HG02840 (cell line): Measurements from ENCODE around the gene LRRC4.

Experiments
- ATAC-seq: cut with Tn5 transposase; IDR thresholded peaks from one replicate; pipeline ENCODE4 v1.9.1; 2021; ENCODE audit warnings: mild to moderate bottlenecking, moderate library complexity, moderate number of reproducible peaks; ENCODE audit not compliant: unreplicated experiment, low FRiP score

LRRC4 gene

DNA sequence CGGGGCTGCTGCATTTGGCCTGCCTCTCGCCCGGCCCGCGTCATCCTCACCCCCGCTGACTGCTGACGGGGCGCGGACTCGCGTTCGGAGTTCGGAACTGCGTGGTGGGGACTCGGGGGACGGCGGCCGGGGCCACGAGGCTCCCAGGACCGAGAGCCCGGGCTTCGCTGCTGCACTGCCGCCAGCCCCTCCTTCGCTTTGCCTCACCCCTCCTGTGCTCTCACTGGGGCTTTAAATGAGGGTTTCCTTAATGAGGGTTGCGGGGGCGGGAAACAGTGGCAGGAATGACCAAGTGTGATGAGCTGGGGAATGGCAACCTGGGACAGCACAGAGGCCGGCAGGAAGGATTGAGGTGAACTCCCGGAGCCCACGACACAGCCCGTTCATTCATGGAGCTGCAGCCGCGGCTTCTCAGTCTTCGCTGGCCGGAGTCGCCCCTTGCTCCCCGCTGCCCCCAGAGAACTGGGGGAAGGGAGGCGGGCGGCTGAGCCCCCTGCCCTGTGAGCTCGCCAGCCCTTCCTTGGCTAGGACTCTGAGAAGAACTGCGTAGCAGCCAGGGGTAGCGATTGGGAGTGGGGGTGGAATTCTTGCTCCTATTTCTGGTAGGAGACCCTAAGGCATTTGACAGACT, 1.5 kb upstream of the LRRC4 start:
- ATAC-seq = no peak

DNA sequence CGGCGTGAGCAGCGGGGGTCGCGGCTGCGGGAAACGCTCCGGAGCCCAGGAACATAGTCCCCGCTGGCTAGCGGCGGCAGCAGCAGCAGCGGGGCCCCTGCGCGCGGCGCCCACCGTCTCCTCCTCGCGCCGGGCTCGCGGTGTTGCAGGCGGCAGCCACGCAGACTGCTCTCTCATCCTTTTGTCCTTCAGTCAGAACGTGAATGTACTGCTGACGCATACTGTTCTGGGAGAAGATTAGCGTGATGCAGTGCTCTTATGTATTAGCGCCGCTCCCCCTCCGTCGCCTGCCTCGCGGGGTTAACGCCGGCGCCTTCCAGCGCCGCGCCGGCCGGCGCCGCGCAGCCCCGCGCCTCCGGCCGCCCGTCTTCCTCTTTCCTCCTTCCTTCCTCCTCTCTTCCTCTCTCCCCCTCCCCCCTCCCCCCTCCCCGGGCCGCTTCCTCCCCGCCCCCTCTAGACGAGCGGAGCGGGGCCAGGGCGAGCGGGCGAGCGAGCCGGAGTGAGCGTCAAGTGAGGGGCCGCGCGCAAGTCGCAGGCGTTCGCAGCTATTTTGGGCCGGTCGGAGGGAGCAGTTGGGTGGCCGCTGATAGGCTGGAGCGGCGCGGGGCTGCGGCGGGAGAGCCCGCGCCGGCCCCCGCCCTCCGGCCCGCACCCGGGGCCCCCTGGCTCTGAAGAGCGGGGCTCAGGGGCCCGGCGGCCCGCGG, 816 bp upstream of the LRRC4 start:
- peak; percentile 50 for ATAC-seq

DNA sequence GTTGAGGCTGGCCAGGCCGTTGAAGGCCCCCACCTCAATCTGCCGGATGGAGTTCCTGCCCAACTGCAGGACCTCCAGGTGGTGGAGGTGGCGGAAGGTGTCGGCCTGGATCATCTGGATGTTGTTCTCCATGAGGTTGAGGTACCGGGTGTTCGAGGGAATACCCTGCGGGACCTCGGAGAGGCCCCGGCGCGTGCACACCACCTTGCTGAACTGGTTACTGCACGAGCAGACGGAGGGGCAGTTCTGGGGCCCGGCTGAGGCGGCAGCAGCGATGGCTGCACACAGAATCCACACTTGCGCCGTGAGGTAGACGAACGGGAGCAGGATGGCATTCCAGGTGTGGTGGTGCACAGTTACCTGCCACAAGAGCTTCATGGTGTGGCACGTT, 979 bp downstream of the LRRC4 start:
- no peak for ATAC-seq

DNA sequence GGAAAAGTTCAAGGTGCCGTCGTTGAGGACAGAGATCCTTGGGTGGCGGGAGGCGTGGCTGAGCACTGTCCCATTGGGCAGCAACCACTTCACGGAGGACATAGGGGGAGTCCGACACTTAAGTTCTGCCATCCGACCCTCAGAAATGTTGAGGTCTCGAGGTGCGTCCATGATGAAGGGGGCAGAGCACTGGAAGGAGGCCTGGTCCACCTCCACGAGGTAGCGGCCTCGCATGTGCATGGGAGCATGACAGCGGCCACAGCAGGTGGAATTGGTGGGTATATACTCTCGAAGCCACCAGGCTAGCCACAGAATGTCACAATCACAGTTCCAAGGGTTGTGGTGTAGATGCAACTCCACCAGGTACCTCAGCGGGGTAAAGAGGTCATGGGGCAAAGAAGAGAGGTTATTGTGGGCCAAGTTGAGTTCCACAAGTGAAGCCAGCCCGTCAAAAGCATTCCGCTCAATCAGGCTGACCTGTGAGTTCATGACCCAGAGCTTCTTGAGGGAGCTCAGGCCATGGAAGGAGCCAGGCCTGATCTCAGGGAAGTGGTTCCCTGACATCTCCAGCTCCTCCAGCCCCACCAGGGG, 1.7 kb downstream of the LRRC4 start:
- ATAC-seq = no peak

DNA sequence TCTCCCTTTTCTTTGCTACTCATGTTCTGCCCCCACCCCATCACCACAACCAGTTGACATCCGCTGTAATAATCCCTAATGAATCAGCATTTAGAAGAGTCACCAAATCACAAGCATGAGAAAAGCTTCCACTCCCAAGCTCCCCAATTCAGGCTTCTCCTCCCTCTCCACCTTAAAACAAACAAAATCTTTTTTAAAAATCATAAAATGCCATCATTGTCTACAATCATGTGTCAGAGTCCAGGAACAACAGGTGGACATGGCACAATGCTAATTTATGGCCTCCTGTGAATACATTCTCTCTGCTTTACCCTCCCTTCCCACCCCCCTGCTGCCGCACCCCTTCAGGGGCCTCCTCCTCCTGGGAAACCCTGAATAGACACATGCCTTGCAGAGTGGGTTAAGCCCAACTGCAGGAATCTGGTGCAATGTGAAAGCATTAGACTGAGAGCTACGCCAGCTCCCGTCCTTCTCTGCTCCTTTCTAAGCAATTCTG, 3.7 kb downstream of the LRRC4 start:
- no peak for ATAC-seq

DNA sequence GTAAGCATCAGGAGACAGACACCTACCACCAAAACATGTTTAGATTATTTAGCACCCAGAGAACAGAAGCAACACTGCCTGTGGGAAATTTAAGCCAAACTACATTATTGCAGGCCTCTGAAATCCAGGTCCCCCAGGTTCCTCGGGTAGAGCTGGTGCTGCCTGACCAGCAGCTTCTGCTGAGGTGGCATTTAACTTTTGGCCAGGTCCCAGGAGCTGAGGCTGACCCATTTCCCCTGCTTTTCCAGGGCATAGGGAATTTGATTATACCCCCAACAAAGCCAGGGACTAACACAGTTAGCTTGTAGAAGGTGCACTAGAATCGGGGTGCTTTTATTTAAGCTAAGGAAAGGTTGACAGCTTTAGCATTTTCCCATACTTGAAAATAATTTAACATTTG, 4.7 kb downstream of the LRRC4 start:
- ATAC-seq = no peak

DNA sequence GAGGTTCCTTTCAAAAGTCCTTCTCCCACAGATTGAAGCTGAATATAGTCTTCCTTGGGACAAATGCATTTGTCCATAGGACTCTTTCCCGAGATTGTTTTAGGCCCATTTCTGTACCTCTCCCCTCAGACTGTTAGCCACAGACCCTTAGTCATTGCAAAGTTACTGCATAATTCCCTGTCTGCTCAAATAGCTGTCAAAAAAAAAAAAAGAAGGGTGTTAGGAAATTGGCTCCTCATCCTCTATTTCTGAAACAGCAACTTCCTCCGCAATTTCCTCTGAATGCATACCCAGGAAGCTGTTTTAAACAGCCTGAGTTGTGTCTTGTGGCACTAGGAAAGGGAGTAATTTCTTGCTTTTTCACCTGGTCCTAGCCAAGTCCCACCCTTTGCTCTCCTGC, 5.4 kb downstream of the LRRC4 start:
- no peak for ATAC-seq

DNA sequence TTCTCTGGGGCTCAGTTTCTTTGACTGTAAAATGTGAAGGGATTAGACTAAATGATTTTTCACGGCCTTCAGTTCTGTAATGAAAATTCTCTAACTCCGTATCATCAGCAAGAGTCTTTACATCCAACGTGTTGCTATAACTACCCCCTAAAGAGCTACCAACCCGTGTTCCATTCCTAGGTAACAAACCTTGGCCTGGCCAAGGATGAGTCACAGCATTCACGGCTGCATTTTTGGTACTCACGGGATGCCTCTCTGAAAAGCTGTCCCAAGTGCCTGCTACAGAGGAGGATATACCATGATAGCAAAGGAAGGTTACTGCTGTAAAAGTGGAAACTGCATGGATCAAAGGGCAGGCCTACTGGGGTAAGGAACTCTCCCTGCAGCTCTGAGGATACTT, 5.9 kb downstream of the LRRC4 start:
- no peak for ATAC-seq

DNA sequence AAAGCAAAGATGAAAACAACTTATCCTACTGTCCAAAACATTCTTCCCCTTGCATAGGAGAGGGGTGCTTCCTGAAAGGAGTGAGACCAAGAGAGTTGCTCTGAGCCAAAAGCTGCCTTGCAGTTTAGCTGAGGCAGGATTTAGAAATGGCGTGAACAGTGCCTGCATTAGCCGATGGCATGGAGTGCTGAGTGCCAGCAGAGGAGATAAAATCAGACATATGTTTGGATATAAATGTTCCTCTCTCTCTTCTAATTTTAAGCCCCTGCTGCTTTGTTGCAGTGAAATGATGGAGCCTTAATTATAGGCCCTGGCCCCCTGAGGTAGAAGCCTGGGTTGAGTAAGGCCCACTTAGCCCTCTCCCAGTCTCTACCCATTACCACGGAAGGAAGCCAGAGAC, 7.1 kb downstream of the LRRC4 start:
- ATAC-seq = no peak

DNA sequence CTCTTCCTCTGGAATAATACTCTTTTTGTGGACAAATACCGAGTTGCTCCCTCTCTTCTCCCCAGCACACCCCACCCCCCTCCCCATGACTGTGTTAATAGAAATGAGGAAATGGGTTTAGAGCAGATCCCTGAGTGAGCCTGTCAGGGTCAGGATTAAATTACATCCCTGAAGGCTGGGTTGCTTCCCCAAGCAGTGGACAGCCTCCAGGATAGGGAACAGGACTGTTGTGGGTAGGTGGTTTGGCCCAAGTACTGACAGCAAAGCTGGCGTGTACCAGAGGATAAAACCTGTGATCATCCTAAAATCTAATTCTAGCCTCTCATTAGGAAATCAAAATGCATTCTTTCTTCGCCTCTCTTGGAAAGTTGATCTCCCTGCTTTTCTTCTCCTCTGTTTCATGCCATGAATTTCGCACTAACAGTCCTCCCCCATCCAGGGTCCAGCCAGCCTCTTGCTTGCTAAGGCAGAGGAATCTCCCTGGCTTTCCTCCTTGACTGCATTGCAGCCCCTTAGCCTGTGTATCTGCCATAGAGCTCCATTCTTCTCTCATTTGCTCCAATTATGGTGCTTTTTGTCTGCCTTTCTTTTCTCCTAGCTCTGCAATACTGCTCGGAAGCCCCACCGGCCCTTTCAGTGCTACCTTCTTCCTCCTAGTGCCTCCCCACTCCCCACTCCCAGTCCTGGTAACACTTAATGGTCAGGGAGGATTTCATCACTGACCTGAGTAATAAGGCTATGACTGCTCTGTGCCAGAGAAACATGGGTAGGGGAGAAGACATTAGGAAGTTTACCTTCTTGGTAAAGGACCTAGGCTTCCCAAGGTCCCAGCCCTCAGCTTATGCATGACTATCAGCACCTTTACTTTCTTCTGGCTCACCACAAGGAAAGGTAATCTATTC, 8.4 kb downstream of the LRRC4 start:
- ATAC-seq = no peak

DNA sequence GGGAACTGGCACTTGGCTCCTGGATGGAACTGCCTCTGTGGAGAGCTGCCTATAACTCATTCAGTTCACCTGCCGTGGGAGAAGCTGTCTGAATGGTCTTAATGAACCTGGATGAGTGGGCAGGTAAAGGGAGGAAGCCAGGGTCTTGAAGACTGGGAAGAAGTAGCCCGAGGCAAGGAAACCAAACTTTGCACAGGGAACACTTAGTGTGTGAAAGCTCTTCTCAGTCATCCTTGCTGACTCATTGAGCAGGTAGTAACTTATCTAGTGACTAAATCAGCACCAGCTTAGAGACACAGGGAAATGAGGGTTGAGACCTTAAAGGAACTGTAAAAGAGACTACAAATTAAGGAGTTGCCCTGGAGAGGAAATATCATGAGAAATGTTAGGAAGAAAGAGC, 9.9 kb downstream of the LRRC4 start:
- ATAC-seq = no peak

DNA sequence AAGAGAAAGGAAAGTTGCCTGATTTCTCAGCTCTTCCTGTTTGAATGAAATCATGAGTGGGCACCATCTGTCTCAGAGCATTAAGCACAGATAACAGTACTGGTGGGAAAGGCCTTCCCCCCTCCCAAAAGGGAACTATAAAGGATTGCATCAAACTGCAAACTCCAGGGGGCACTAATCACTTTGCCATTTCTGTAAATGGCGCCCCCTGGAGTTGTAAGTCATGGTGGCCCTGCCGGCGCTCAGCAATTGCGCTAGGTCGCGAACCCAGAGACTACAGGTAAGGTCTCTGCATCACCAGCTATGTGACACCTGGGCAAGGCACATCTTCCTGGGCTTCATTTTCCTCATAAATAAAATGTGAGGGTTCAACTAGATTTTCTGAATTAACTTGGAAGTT, 11.1 kb downstream of the LRRC4 start:
- ATAC-seq = no peak

DNA sequence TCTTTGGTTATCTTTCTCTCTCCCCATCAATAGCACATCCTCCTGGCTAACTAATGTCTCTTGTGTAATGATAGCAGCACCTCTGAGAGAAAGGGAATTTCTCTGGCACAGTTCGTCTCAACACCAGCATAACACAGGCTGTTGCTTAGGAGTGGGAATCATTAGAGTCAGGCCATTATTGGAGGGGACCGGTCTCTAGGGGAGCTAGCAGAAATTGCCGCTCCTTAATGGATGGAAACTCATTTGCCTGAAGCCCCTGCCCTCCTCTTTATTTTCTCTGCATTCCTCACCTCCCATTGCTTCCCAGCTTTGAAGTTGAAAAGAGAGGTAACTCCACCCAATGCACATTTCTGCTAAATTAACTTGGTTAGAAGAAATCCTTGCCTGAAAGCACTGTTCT, 11.9 kb downstream of the LRRC4 start:
- ATAC-seq = no peak

DNA sequence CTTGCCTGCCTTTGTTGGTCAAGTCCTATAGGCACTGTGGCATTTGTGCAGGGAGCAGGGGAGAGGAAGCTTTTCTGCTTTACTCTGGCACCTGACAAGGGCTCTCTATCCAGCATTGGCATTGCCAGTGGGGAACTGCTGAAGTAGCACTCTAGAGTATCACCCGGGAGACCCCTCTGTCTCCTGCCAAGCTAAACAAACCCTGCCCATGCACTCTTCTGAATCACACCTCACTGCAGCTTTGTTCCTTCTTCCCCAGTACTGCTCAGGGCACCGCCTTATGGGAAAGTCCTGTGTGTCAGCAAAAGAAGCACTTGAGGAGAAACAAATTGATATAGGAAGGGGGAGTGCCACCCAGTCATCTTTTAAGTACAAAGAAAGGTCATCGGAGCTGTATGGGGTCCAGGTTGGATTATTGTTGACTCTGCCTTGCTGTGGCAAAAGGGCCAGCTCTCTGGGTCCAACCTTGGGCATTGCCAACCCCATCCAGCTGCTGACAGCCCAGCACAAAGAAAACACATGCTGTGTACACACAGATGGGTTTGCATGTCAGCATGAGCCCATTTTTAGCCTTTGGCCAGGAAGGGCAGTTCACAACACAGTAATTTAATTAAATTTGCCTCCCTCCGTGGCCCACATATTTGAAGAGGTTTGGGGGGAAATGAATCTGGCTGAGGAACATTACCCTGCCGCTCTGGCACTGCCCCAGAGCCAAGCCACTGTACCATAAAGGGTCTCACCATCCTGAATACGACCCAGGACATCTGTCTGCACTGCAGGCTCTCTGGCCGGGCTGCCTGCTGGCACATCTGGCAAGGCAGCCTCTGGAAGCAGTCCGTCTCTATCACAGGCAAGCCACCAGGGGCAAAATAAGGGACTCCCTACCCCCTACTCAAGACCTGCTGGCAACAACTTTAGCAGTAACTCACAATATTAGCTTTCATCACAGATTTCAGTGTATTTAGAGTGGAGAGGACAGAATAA, 13.1 kb downstream of the LRRC4 start:
- ATAC-seq = no peak

DNA sequence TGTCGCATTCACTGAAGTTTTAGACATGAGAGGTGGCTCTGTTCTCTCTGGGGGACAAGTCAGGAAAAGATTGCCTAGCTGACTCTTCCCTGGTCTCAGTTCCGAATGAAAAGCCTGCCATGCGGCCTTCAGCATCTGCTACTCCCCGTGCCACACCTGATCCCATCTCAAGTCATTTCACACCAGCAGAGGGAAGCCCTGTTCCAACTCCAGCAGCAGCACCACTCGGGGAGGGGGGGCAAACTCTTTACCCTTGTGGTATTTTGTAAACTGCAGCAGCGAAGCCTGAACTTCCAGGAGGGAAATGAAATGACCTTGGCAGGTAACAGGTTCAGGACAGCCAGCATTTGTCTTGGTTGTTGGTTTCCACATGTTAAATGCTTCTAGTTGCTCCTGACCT, 13.8 kb downstream of the LRRC4 start:
- ATAC-seq = no peak

DNA sequence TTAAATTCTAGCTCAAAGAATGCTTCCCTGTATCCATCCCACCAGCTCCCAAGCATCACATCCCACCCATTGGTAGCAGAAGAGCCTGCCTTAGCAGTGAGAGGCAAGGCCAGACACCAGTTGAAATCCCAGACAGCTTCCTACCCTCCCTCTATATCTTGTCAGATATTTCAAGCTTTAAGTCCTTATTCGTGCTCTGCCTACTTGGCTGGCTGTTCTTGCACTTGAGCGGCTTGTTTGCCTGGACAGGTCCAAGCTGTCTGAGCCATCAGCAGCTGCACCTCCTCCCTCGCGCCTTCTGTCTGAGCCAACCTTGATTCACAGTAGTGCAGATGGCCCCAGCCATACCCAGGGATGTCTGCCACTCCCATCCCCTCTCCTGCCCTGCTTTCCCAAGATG, 16.4 kb downstream of the LRRC4 start:
- ATAC-seq = no peak

DNA sequence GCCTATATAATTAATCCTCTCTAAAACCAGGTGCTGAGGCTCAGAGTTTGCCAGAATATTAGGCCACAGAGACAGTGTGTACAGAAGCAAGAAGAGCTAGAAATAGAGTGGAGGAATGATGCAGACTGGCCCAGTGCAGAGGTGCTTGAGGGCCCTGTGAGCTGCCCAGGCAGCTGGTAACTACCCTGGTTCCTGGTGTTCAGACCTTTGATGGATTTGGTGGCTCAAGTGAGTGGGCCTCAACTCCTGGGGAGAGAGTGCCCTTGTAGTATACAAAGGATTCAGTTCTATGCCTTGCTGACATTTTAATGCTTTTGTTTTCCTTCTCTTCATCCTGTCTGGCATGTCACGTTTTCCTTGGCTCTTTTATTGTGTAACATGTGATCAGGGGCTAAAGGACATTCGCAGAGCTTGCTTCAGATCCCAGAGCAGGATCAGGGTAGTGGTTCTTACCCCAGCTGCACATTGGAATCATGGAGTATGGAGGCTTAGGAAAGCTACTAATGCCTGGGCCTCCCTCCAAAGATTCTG, 20.0 kb downstream of the LRRC4 start:
- ATAC-seq = no peak

DNA sequence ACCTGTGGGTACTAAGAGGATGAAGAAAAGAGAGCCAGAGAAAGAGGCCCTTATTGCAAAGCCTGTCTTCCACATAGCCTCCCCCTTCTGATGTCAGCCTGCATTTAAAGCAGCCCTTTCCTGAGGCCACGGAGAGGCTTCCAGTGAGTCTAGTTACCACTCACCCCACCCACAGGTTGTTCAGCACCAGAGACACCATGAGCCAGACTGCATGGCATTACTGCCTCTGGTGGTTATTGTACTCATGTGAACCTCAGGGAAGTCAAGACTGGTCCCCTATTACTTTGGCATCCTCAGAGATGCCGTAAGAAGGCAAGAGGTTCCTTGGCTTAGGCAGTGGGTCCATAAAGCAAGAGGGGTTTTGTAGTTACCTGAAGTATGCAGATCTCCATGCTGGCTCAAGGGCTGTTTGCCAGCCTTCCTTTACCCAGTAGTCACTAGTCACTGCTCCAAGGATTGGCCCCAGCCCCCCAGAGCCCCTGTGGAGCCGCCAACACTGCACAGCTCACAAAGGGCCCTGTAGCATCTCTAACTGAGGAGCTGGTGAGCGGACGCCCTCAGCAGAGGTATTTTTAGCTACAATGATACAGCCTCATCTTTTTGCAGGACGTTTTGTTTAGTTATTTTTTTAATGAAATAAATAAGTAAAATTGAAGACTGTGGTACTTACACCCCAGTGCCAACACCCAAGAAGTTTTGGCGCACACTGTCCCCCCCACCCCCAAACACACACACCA, 20.7 kb downstream of the LRRC4 start:
- ATAC-seq = no peak

DNA sequence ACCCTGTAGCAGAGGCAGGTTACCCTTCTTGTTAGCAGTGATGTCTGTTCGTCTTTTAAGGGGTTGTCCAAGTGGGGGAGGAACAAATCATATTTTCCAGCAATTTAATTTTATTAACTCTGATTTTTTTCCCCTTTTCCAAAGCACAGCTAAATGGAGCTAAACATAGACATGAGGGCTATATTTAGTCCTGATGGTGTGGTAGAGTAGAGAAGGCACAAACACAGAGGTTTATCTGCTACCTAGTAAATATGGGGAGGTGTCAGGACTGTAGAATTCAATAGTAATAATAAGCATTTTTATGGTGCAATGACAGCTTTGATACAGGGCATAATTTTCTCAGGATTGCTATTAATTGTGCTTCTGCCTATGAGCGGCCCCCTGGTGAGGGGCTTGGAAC, 22.5 kb downstream of the LRRC4 start:
- no peak for ATAC-seq
